SK-N-SH (cell line): ENCODE measurements around the gene RFWD3. TPM values are rescaled to one million over a fixed set of nuclear protein-coding genes. Genes with fewer than 3 reads are reported as not detected.

ENCODE experiments used
- CTCF ChIA-PET: fragments of 300-600, 350-600 bp; formaldehyde crosslinking; extraction: SDS; loops from one replicate; lab custom pipeline; 2021; lab: Yijun Ruan, JAX
- POLR2A ChIA-PET: fragments of 350-600 bp; sonication (Branson Sonifier 250); formaldehyde crosslinking; extraction: SDS; loops from one replicate; lab custom pipeline; 2020; ENCODE audit warnings: antibody characterized with exemption, inconsistent platforms; lab: Yijun Ruan, JAX
- DNase-seq: peaks from one replicate; pipeline ENCODE4 v3.0.0; 2012
- H2AFZ ChIP-seq: fragments of 200-600 bp; sonication (generic); 2 replicates; pipeline ENCODE4 v1.8.1; 2016; ENCODE audit warnings: antibody characterized with exemption, mild to moderate bottlenecking, low read depth
- H3F3A ChIP-seq: fragments of 200-600 bp; sonication (generic); replicated peaks from 2 replicates; pipeline ENCODE3; 2016; ENCODE audit warnings: antibody characterized with exemption, mild to moderate bottlenecking; ENCODE audit not compliant: insufficient read depth
- H3K27ac ChIP-seq, 2 experiments: fragments of 200-500 bp in 1 of 2; fragments of 200-600 bp in 1 of 2; sonication (Bioruptor generic) in 1 of 2; sonication (generic), shearing (Covaris generic) in 1 of 2; 2 replicates each; pipeline versions ENCODE4 v1.5.1 to v1.6.1; 2014 to 2016; ENCODE audit warnings: low read depth in 2 of 2, inconsistent platforms in 1 of 2, low read length in 1 of 2, mild to moderate bottlenecking in 1 of 2, mixed read lengths in 1 of 2
- H3K27me3 ChIP-seq: fragments of 200-600 bp; sonication (generic), shearing (Covaris generic); 2 replicates; pipeline ENCODE4 v1.6.1; 2016; ENCODE audit warnings: mixed run types; ENCODE audit not compliant: insufficient read depth
- H3K36me3 ChIP-seq, 2 experiments: fragments of 200-500 bp in 1 of 2; fragments of 200-600 bp in 1 of 2; sonication (Bioruptor generic) in 1 of 2; sonication (generic) in 1 of 2; replicated peaks in 1 of 2; 2 replicates each; pipeline versions ENCODE3 to v1.5.1; 2014 to 2016; ENCODE audit warnings: low read length in 1 of 2, mild to moderate bottlenecking in 1 of 2; ENCODE audit not compliant: insufficient read depth in 2 of 2, control insufficient read depth in 1 of 2
- H3K4me1 ChIP-seq, 2 experiments: fragments of 200-500 bp in 1 of 2; fragments of 200-600 bp in 1 of 2; sonication (Bioruptor generic) in 1 of 2; sonication (generic), shearing (Covaris generic) in 1 of 2; 2 replicates each; pipeline versions ENCODE4 v1.5.1 to v1.6.1; 2014 to 2016; ENCODE audit warnings: low read depth in 1 of 2, low read length in 1 of 2, mixed run types in 1 of 2; ENCODE audit not compliant: insufficient read depth in 2 of 2, control insufficient read depth in 1 of 2
- H3K4me2 ChIP-seq: fragments of 200-600 bp; sonication (generic), shearing (Covaris generic); 2 replicates; pipeline ENCODE4 v1.6.1; 2017; ENCODE audit warnings: mixed run types
- H3K4me3 ChIP-seq, 2 experiments: fragments of 200-500 bp in 1 of 2; fragments of 200-600 bp in 1 of 2; sonication (Bioruptor generic) in 1 of 2; sonication (generic), shearing (Covaris generic) in 1 of 2; 2 replicates each; pipeline versions ENCODE4 v1.5.1 to v1.8.1; 2014 to 2016; ENCODE audit warnings: low read depth in 2 of 2, inconsistent platforms in 1 of 2, low read length in 1 of 2, mild to moderate bottlenecking in 1 of 2, mixed read lengths in 1 of 2, moderate library complexity in 1 of 2
- H3K79me2 ChIP-seq: fragments of 200-600 bp; sonication (generic); 2 replicates; pipeline ENCODE4 v1.8.1; 2017; ENCODE audit warnings: mild to moderate bottlenecking; ENCODE audit not compliant: insufficient read depth
- H3K9ac ChIP-seq: fragments of 200-600 bp; sonication (generic); 2 replicates; pipeline ENCODE4 v1.6.1; 2017; ENCODE audit warnings: mixed run types
- H3K9me2 ChIP-seq: fragments of 200-600 bp; sonication (generic); 2 replicates; pipeline ENCODE4 v1.6.1; 2017; ENCODE audit warnings: mixed run types
- H3K9me3 ChIP-seq: fragments of 200-600 bp; sonication (generic); 2 replicates; pipeline ENCODE4 v1.6.1; 2017; ENCODE audit warnings: mixed run types, mild to moderate bottlenecking, moderate library complexity
- H4K20me1 ChIP-seq: fragments of 200-600 bp; sonication (generic); 2 replicates; pipeline ENCODE4 v1.6.1; 2017; ENCODE audit warnings: mild to moderate bottlenecking, mixed run types; ENCODE audit not compliant: insufficient read depth
- CHD2 ChIP-seq: fragments of 150-350 bp; IDR thresholded peaks from 2 replicates; pipeline ENCODE4 v1.6.1; 2018; ENCODE audit warnings: low read length; ENCODE audit not compliant: partially characterized antibody
- ELF1 ChIP-seq: IDR thresholded peaks from 2 replicates; pipeline ENCODE4 v1.4.0; 2012
- EZH2phosphoT487 ChIP-seq: fragments of 200-600 bp; sonication (generic); IDR thresholded peaks from 2 replicates; pipeline ENCODE4 v1.6.1; 2017; ENCODE audit warnings: low read depth, mixed run types, mild to moderate bottlenecking, antibody characterized with exemption, moderate library complexity, borderline replicate concordance
- FOSL2 ChIP-seq: IDR thresholded peaks from 2 replicates; pipeline ENCODE4 v1.4.0; 2012; ENCODE audit warnings: low read depth, mild to moderate bottlenecking, moderate library complexity, borderline replicate concordance
- FOXM1 ChIP-seq: IDR thresholded peaks from 2 replicates; pipeline ENCODE4 v1.4.0; 2012; ENCODE audit warnings: low read depth, mild to moderate bottlenecking
- GABPA ChIP-seq: IDR thresholded peaks from 2 replicates; pipeline ENCODE4 v1.4.0; 2012; ENCODE audit warnings: low read depth, mild to moderate bottlenecking
- GATA2 ChIP-seq: sonication (generic); formaldehyde crosslinking; IDR thresholded peaks from 2 replicates; pipeline ENCODE4 v1.5.0; 2020; ENCODE audit warnings: mild to moderate bottlenecking, missing genetic modification reagents
- JUND ChIP-seq: IDR thresholded peaks from 2 replicates; pipeline ENCODE4 v1.4.0; 2012
- MXI1 ChIP-seq: IDR thresholded peaks from 2 replicates; pipeline ENCODE4 v1.6.1; 2012; ENCODE audit warnings: mild to moderate bottlenecking, low read depth, low read length, improper control_type of control experiment
- RCOR1 ChIP-seq: fragments of 150-350 bp; IDR thresholded peaks from 2 replicates; pipeline ENCODE4 v1.6.1; 2017; ENCODE audit warnings: antibody characterized with exemption, low read length
- RFX5 ChIP-seq: IDR thresholded peaks from 2 replicates; pipeline ENCODE4 v1.6.1; 2012; ENCODE audit warnings: mild to moderate bottlenecking, improper control_type of control experiment, low read length
- RXRA ChIP-seq: IDR thresholded peaks from 2 replicates; pipeline ENCODE4 v1.4.0; 2012; ENCODE audit warnings: low read depth, mild to moderate bottlenecking, borderline replicate concordance
- TAF1 ChIP-seq: IDR thresholded peaks from 2 replicates; pipeline ENCODE4 v1.6.1; 2012; ENCODE audit warnings: low read depth, mild to moderate bottlenecking, low read length, moderate library complexity, borderline replicate concordance
- YY1 ChIP-seq: IDR thresholded peaks from 2 replicates; pipeline ENCODE4 v1.4.0; 2012; ENCODE audit warnings: low read depth, mild to moderate bottlenecking
- WGBS: methylation state at CpG from one replicate; pipeline ENCODE4 v1.1.6; 2017; ENCODE audit warnings: low lambda C conversion rate; 5-methylcytosine and 5-hydroxymethylcytosine counted together
- polyA plus RNA-seq, 3 experiments: library from polyadenylated mRNA; depleted of rRNA; stranded (reverse); fragments of >200 nt; gene quantifications; 2 replicates each; pipeline ENCODE4 v1.2.3, GENCODE V29; 2012
- TF ChIP-seq, protein P1 (sequence below): IDR thresholded peaks from 2 replicates; pipeline ENCODE4; 2012
- TF ChIP-seq, protein P2 (sequence below): IDR thresholded peaks from 2 replicates; pipeline ENCODE4 v1.4.0; 2012; ENCODE audit warnings: low read depth, borderline replicate concordance
- TF ChIP-seq, protein P3 (sequence below): fragments of 150-350 bp; IDR thresholded peaks from 2 replicates; pipeline ENCODE4 v1.6.1; 2016; ENCODE audit warnings: mild to moderate bottlenecking, low read depth, low read length
- TF ChIP-seq, protein P4 (sequence below): fragments of 150-350 bp; IDR thresholded peaks from 2 replicates; pipeline ENCODE4 v1.6.1; 2017; ENCODE audit warnings: antibody characterized with exemption, low read length, low read depth, borderline replicate concordance
- TF ChIP-seq, protein P5 (sequence below): IDR thresholded peaks from 2 replicates; pipeline ENCODE4 v1.4.0; 2012; ENCODE audit warnings: low read depth, borderline replicate concordance
- TF ChIP-seq, protein P6 (sequence below): fragments of 200-600 bp; sonication (generic); IDR thresholded peaks from 2 replicates; pipeline ENCODE4 v1.6.1; 2017; ENCODE audit warnings: antibody characterized with exemption, mild to moderate bottlenecking, moderate library complexity

The RFWD3 gene, protein sequence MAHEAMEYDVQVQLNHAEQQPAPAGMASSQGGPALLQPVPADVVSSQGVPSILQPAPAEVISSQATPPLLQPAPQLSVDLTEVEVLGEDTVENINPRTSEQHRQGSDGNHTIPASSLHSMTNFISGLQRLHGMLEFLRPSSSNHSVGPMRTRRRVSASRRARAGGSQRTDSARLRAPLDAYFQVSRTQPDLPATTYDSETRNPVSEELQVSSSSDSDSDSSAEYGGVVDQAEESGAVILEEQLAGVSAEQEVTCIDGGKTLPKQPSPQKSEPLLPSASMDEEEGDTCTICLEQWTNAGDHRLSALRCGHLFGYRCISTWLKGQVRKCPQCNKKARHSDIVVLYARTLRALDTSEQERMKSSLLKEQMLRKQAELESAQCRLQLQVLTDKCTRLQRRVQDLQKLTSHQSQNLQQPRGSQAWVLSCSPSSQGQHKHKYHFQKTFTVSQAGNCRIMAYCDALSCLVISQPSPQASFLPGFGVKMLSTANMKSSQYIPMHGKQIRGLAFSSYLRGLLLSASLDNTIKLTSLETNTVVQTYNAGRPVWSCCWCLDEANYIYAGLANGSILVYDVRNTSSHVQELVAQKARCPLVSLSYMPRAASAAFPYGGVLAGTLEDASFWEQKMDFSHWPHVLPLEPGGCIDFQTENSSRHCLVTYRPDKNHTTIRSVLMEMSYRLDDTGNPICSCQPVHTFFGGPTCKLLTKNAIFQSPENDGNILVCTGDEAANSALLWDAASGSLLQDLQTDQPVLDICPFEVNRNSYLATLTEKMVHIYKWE
- 13.2 and 15.9 TPM in 2 replicates for polyA plus RNA-seq (2012; rRNA removed)
- 10.7 and 12.2 TPM in 2 replicates for polyA plus RNA-seq (2012; cell fraction: cytosol; rRNA removed)
- polyA plus RNA-seq (2012; cell fraction: nucleus; rRNA removed) = 15.4 and 21.6 TPM in 2 replicates

DNA sequence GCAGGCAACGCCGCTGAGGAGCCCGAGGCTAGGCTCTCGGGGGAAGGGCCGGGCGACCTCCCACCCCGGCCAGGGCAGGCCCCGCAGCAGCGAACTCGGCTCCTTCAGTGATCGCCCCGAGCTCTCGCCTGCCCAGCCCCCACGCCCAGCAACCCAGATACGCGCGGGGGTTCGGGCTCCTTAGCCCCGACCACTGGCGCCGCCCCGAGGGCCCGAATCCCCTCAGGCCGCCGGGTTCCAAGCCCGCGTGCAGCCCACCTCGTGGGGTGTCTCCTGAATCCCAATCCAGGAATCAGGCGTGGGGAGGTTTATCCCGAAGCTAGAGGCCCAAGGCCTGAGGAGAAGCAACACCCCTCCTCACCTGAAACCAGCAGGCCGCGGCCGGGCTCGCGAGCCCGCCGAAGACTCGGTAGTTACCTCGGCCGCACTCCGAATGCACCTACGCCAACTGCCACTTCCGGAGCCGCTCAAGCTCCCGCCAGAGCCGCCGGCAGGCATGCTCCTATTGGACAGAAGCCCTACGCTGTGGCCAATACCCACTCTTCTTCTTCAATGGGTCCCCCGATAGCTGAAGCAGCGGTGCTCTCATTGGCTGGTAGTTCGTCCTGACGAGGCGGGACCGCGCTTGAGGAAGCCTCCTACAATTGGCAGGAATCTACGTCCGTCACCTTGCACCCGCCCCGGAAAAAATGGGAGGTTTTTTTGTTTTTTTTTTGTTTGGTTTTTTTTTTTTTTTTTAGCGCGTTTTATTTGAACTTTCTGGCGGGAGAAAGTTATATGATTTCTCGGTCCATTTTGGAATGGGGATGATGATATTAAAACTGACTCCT lies at the start of gene RFWD3:
Gene RFWD3 (minus strand): TSS at position 453 of the 830 bp plus-strand sequence. CDS start 5,428 bp downstream, outside the sequence.
- Histone ChIP-seq H3K27me3 (no peaks in the 10 kb centered on the region), H3K27ac (peak within 1 kb of the TSS; percentile 67), H3K4me1 (peaks cover 0 to 5% of the 10 kb centered on the region in 2 experiments; a peak in 2 of 4 replicates), H3K9me2 (no peaks in the 10 kb centered on the region), H3K9me3 (no peaks in the 10 kb centered on the region), H3K4me2 (peak within 1 kb of the TSS; percentile 95), H3K79me2 (peaks cover 50% of the 10 kb centered on the region), H2AFZ (peak within 1 kb of the TSS; percentile 100), H4K20me1 (no peaks in the 10 kb centered on the region), H3K9ac (peak within 1 kb of the TSS; percentile 94), H3K4me3 (peak within 1 kb of the TSS; percentile 79 to 82), H3F3A (no peaks in the 10 kb centered on the region), H3K36me3 (peaks cover 17 to 27% of the 10 kb centered on the region in 2 experiments)
- WGBS = under 1% methylated on average over 20 of the region's 63 CpGs
- ChIA-PET CTCF (interaction anchor here (1.4 to 3.2 kb wide), 3 partner anchors 10 to 196 kb away, joined by 4 to 14 read pairs (median 7); no protein-coding TSS in a partner anchor), POLR2A (interaction anchor here (0.6 to 1.3 kb wide), 4 partner anchors 18 to 60 kb away, joined by 3 to 5 read pairs (median 3); partner anchors contain the start of gene GLG1)
- DNase-seq = peak; percentile 98
- TF ChIP-seq JUND (no peak), RXRA (no peak), GATA2 (CRISPR knock-in tag) (no peak), FOXM1 (peak; percentile 72; the same call in 1 of the 2 replicates), RFX5 (no peak), FOSL2 (no peak), TAF1 (peak; percentile 93; the same call in 1 of the 2 replicates), MXI1 (peak; percentile 65; the same call in 1 of the 2 replicates), GABPA (peak; percentile 74), EZH2phosphoT487 (no peak), ELF1 (peak; percentile 91), YY1 (no peak), RCOR1 (no peak), CHD2 (peak; percentile 93)
- TF ChIP-seq, protein P1, sequence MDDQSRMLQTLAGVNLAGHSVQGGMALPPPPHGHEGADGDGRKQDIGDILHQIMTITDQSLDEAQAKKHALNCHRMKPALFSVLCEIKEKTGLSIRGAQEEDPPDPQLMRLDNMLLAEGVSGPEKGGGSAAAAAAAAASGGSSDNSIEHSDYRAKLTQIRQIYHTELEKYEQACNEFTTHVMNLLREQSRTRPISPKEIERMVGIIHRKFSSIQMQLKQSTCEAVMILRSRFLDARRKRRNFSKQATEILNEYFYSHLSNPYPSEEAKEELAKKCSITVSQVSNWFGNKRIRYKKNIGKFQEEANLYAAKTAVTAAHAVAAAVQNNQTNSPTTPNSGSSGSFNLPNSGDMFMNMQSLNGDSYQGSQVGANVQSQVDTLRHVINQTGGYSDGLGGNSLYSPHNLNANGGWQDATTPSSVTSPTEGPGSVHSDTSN = peak; percentile 98
- TF ChIP-seq, protein P2, sequence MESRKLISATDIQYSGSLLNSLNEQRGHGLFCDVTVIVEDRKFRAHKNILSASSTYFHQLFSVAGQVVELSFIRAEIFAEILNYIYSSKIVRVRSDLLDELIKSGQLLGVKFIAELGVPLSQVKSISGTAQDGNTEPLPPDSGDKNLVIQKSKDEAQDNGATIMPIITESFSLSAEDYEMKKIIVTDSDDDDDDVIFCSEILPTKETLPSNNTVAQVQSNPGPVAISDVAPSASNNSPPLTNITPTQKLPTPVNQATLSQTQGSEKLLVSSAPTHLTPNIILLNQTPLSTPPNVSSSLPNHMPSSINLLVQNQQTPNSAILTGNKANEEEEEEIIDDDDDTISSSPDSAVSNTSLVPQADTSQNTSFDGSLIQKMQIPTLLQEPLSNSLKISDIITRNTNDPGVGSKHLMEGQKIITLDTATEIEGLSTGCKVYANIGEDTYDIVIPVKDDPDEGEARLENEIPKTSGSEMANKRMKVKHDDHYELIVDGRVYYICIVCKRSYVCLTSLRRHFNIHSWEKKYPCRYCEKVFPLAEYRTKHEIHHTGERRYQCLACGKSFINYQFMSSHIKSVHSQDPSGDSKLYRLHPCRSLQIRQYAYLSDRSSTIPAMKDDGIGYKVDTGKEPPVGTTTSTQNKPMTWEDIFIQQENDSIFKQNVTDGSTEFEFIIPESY = no peak
- TF ChIP-seq, protein P3, sequence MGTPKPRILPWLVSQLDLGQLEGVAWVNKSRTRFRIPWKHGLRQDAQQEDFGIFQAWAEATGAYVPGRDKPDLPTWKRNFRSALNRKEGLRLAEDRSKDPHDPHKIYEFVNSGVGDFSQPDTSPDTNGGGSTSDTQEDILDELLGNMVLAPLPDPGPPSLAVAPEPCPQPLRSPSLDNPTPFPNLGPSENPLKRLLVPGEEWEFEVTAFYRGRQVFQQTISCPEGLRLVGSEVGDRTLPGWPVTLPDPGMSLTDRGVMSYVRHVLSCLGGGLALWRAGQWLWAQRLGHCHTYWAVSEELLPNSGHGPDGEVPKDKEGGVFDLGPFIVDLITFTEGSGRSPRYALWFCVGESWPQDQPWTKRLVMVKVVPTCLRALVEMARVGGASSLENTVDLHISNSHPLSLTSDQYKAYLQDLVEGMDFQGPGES = peak; percentile 90
- TF ChIP-seq, protein P4, sequence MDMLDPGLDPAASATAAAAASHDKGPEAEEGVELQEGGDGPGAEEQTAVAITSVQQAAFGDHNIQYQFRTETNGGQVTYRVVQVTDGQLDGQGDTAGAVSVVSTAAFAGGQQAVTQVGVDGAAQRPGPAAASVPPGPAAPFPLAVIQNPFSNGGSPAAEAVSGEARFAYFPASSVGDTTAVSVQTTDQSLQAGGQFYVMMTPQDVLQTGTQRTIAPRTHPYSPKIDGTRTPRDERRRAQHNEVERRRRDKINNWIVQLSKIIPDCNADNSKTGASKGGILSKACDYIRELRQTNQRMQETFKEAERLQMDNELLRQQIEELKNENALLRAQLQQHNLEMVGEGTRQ = no peak
- TF ChIP-seq, protein P5, sequence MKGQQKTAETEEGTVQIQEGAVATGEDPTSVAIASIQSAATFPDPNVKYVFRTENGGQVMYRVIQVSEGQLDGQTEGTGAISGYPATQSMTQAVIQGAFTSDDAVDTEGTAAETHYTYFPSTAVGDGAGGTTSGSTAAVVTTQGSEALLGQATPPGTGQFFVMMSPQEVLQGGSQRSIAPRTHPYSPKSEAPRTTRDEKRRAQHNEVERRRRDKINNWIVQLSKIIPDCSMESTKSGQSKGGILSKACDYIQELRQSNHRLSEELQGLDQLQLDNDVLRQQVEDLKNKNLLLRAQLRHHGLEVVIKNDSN = no peak
- TF ChIP-seq, protein P6, sequence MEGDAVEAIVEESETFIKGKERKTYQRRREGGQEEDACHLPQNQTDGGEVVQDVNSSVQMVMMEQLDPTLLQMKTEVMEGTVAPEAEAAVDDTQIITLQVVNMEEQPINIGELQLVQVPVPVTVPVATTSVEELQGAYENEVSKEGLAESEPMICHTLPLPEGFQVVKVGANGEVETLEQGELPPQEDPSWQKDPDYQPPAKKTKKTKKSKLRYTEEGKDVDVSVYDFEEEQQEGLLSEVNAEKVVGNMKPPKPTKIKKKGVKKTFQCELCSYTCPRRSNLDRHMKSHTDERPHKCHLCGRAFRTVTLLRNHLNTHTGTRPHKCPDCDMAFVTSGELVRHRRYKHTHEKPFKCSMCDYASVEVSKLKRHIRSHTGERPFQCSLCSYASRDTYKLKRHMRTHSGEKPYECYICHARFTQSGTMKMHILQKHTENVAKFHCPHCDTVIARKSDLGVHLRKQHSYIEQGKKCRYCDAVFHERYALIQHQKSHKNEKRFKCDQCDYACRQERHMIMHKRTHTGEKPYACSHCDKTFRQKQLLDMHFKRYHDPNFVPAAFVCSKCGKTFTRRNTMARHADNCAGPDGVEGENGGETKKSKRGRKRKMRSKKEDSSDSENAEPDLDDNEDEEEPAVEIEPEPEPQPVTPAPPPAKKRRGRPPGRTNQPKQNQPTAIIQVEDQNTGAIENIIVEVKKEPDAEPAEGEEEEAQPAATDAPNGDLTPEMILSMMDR = no peak
